ENCODE data around the gene SDR42E2.

GRCh38 chr16:22239131-22239805 lies 77.0 kb downstream of the SDR42E2 start:
- TF ChIP-seq CTCF (IDR thresholded peaks at IDR 0.05; ENCODE audit: borderline replicate concordance, extremely low read depth, low read length, poor library complexity, severe bottlenecking) (no peak), EZH2 (IDR thresholded peaks at IDR 0.05; ENCODE audit: borderline replicate concordance, low read depth, low read length, severe bottlenecking) (no peak)
